Upper lobe of left lung (tissue), 6 donors: Measurements from ENCODE around the gene MAB21L4. TPM values are rescaled to one million over a fixed set of nuclear protein-coding genes. Genes with fewer than 3 reads are reported as not detected.

Source experiments
- ATAC-seq, 2 donors: fragments of 200-7000 bp; cut with Tn5 transposase; one replicate each; pipeline ENCODE4 v1.9.1; 2022; ENCODE audit warnings: mild to moderate bottlenecking in 2 of 2, moderate library complexity in 2 of 2; ENCODE audit not compliant: low FRiP score in 2 of 2
- DNase-seq, 2 donors: peaks; one replicate each; pipeline ENCODE4 v3.0.0-alpha.2; 2019 to 2020
- H3K27ac ChIP-seq, 4 donors: fragments of 200-600 bp; sonication (generic); one replicate each; pipeline ENCODE4 v1.5.1; 2016 to 2019
- H3K27me3 ChIP-seq, 4 donors: fragments of 200-600 bp; sonication (generic); one replicate each; pipeline ENCODE4 v1.5.1; 2017 to 2019
- H3K36me3 ChIP-seq, 4 donors: fragments of 200-600 bp; sonication (generic); one replicate each; pipeline ENCODE4 v1.5.1; 2016 to 2019
- H3K4me1 ChIP-seq, 4 donors: fragments of 200-600 bp; sonication (generic); one replicate each; pipeline ENCODE4 v1.5.1; 2018 to 2019
- H3K4me3 ChIP-seq, 4 donors: fragments of 200-600 bp; sonication (generic); one replicate each; pipeline ENCODE4 v1.5.1; 2017 to 2019; ENCODE audit warnings: mild to moderate bottlenecking in 2 of 4, moderate library complexity in 1 of 4
- H3K9me3 ChIP-seq, 4 donors: fragments of 200-600 bp; sonication (generic); one replicate each; pipeline ENCODE4 v1.5.1; 2018 to 2019
- CTCF ChIP-seq, 6 experiments: fragments of 450-650 bp in 4 of 6; fragments of 200-600 bp in 2 of 6; sonication (generic) in 2 of 6; IDR thresholded peaks; one replicate each; pipeline ENCODE4 v1.5.1; 2016 to 2019; ENCODE audit warnings: antibody characterized with exemption in 6 of 6
- EP300 ChIP-seq, 4 donors: sonication (generic); formaldehyde crosslinking; IDR thresholded peaks; one replicate each; pipeline ENCODE4 v1.5.1; 2017; ENCODE audit warnings: antibody characterized with exemption in 4 of 4, control low read depth in 2 of 4
- POLR2A ChIP-seq, 4 donors: fragments of 450-650 bp; IDR thresholded peaks; one replicate each; pipeline ENCODE4 v1.5.1; 2016 to 2017; ENCODE audit warnings: antibody characterized with exemption in 4 of 4, mild to moderate bottlenecking in 2 of 4
- POLR2AphosphoS5 ChIP-seq, 2 donors: sonication (generic); formaldehyde crosslinking; IDR thresholded peaks; one replicate each; pipeline ENCODE4 v1.5.1; 2017; ENCODE audit warnings: antibody characterized with exemption in 2 of 2
- WGBS, 2 donors: methylation state at CpG; one replicate each; pipeline ENCODE4 v1.1.5; 2017 to 2018; 5-methylcytosine and 5-hydroxymethylcytosine counted together
- total RNA-seq, 6 donors: library from RNA; depleted of rRNA in 4 of 6; stranded (reverse); fragments of >200 nt in 4 of 6; gene quantifications; one replicate each; pipeline versions ENCODE4 v1.1.0 to v1.2.1, GENCODE V29; 2016 to 2021
- donor health status: DM: no; HTN: no; CAD: no; lungs with moderate emphysema.
- donor health status: DM: no; HTN: yes; CAD: no; lungs with severe emphysema.

The MAB21L4 gene
- 100 to 1,000 TPM in 1 of 6 donors, 10 to 100 TPM in 5; 11.5 to 117 (median 29.0) TPM for total RNA-seq

- WGBS, 2 donors, result 70 to 92% methylated on average over 20 of the region's 24 CpGs
- TF ChIP-seq POLR2A (IDR thresholded peaks at IDR 0.05) (peak in 1 of 4 donors; percentile 26), CTCF (IDR thresholded peaks at IDR 0.05) (no peak)
- peak within 1 kb of the TSS; percentile 62 to 77 (median 74) for H3K27ac ChIP-seq
- DNase-seq (peak; percentile 32 to 81), ATAC-seq (peak in 1 of 2 donors; percentile 67)
- H3K4me1 ChIP-seq, result peaks cover 18 to 24% (median 21%) of the 10 kb centered on the region in 4 donors
- no peaks in the 10 kb centered on the region for H3K9me3 ChIP-seq
- H3K36me3 ChIP-seq, result no peaks in the 10 kb centered on the region
- H3K27me3 ChIP-seq, result no peaks in the 10 kb centered on the region
- H3K4me3 ChIP-seq, result peak within 1 kb of the TSS in 3 of 4 donors; percentile 13 to 42 (median 20)
These were observed at the start of gene MAB21L4 for GRCh38 chr2:240895656-240896388. Gene MAB21L4 (minus strand): TSS chr2:240896156. CDS start chr2:240895997, 159 bp downstream.

- Histone ChIP-seq H3K27me3 (no peaks in the 10 kb centered on the region), H3K27ac (no peak overlapping the region), H3K4me1 (no peaks in the 10 kb centered on the region), H3K4me3 (no peak overlapping the region), H3K36me3 (no peaks in the 10 kb centered on the region), H3K9me3 (peaks cover 0 to 9% (median 0%) of the 10 kb centered on the region in 4 donors)
- WGBS, 2 donors, result 85 to 87% methylated on average over 9 of the region's 9 CpGs
- TF ChIP-seq POLR2A (IDR thresholded peaks at IDR 0.05), result no peak
- TF ChIP-seq CTCF (IDR thresholded peaks at IDR 0.05), result no peak
- TF ChIP-seq POLR2AphosphoS5 (IDR thresholded peaks at IDR 0.05), result no peak
- TF ChIP-seq EP300 (IDR thresholded peaks at IDR 0.05), result no peak
- DNase-seq (no peak), ATAC-seq (no peak)
These were observed 40.1 kb upstream of the MAB21L4 start for GRCh38 chr2:240936106-240936505.

GRCh38 chr2:240935103-240935876 is 39.3 kb upstream of the MAB21L4 start:
- Histone ChIP-seq H3K9me3 (peaks cover 0 to 9% (median 0%) of the 10 kb centered on the region in 4 donors), H3K27me3 (no peaks in the 10 kb centered on the region), H3K4me3 (no peak overlapping the region), H3K36me3 (no peaks in the 10 kb centered on the region), H3K4me1 (no peaks in the 10 kb centered on the region), H3K27ac (no peak overlapping the region)
- DNase-seq, result peak in 1 of 2 donors; percentile 84
- ATAC-seq, result no peak
- TF ChIP-seq POLR2AphosphoS5 (IDR thresholded peaks at IDR 0.05) (no peak), POLR2A (IDR thresholded peaks at IDR 0.05) (no peak), EP300 (IDR thresholded peaks at IDR 0.05) (no peak), CTCF (IDR thresholded peaks at IDR 0.05) (no peak)
- WGBS, 2 donors, result 88 to 90% methylated on average over 4 to 25 of the region's 25 CpGs

- Histone ChIP-seq H3K27me3 (no peaks in the 10 kb centered on the region), H3K4me1 (no peaks in the 10 kb centered on the region), H3K4me3 (no peak overlapping the region), H3K27ac (no peak overlapping the region), H3K9me3 (peaks cover 0 to 9% (median 0%) of the 10 kb centered on the region in 4 donors), H3K36me3 (no peaks in the 10 kb centered on the region)
- 78 to 89% methylated on average over 7 to 12 of the region's 12 CpGs for WGBS, 2 donors
- no peak for ATAC-seq
- TF ChIP-seq POLR2AphosphoS5 (IDR thresholded peaks at IDR 0.05), result no peak
- TF ChIP-seq POLR2A (IDR thresholded peaks at IDR 0.05), result no peak
- no peak for TF ChIP-seq EP300 (IDR thresholded peaks at IDR 0.05)
- TF ChIP-seq CTCF (IDR thresholded peaks at IDR 0.05), result no peak
- DNase-seq, result peak in 1 of 2 donors; percentile 50
These were observed 38.7 kb upstream of the MAB21L4 start for GRCh38 chr2:240934701-240935102.
